WTC11 (cell line): ENCODE results near the gene TLCD1. TPM values are rescaled to one million over a fixed set of nuclear protein-coding genes. Genes with fewer than 3 reads are reported as not detected.

Experiments used
- ATAC-seq: fragments of 200-7000 bp; cut with Tn5 transposase; 2 replicates; pipeline ENCODE4 v1.10.0; 2021; ENCODE audit warnings: mild to moderate bottlenecking, moderate library complexity
- CTCF ChIA-PET: fragments of 300-600 bp; sonication (Branson Sonifier 250); formaldehyde crosslinking; loops from one replicate; lab custom pipeline; 2021; ENCODE audit warnings: antibody characterized with exemption; lab: Charles Lee
- POLR2A ChIA-PET: fragments of 350-600 bp; sonication (Branson Sonifier 250); formaldehyde crosslinking; loops from one replicate; lab custom pipeline; 2021; ENCODE audit warnings: antibody characterized with exemption; lab: Charles Lee
- DNase-seq: peaks from one replicate; pipeline ENCODE4 v3.0.0; 2021; ENCODE audit warnings: low spot score
- H3K27ac Mint-ChIP-seq: 2 replicates; pipeline ENCODE4 v1.8.0; 2021; ENCODE audit warnings: mixed read lengths
- H3K27me3 Mint-ChIP-seq: 2 replicates; pipeline ENCODE4 v1.8.0; 2021; ENCODE audit warnings: low read depth, mild to moderate bottlenecking, moderate library complexity, mixed read lengths
- H3K36me3 Mint-ChIP-seq: 2 replicates; pipeline ENCODE4 v1.8.0; 2021; ENCODE audit warnings: mixed read lengths
- H3K4me1 Mint-ChIP-seq: 2 replicates; pipeline ENCODE4 v1.8.0; 2022; ENCODE audit warnings: mixed read lengths
- H3K4me3 Mint-ChIP-seq: 2 replicates; pipeline ENCODE4 v1.8.0; 2021; ENCODE audit warnings: mild to moderate bottlenecking, moderate library complexity, mixed read lengths
- H3K9me3 Mint-ChIP-seq: 2 replicates; pipeline ENCODE4 v1.8.0; 2021; ENCODE audit warnings: mixed read lengths
- CREM ChIP-seq: sonication (generic); formaldehyde crosslinking; IDR thresholded peaks from 2 replicates; pipeline ENCODE4 v1.8.1; 2022; ENCODE audit warnings: mild to moderate bottlenecking, missing genetic modification reagents, moderate library complexity
- ELF4 ChIP-seq: sonication (generic); formaldehyde crosslinking; IDR thresholded peaks from 2 replicates; pipeline ENCODE4 v1.8.1; 2022; ENCODE audit warnings: low read depth, mild to moderate bottlenecking, moderate library complexity, missing genetic modification reagents
- FOXP4 ChIP-seq: sonication (generic); formaldehyde crosslinking; IDR thresholded peaks from 2 replicates; pipeline ENCODE4 v1.8.0; 2022; ENCODE audit warnings: mild to moderate bottlenecking, missing genetic modification reagents
- NR2C2 ChIP-seq: sonication (generic); formaldehyde crosslinking; IDR thresholded peaks from 2 replicates; pipeline ENCODE4 v1.8.0; 2022; ENCODE audit warnings: mild to moderate bottlenecking, missing genetic modification reagents
- PREB ChIP-seq: sonication (generic); formaldehyde crosslinking; IDR thresholded peaks from 2 replicates; pipeline ENCODE4 v1.8.1; 2022; ENCODE audit warnings: mild to moderate bottlenecking, missing genetic modification reagents, moderate library complexity, borderline replicate concordance
- SOX15 ChIP-seq: fragments of 250-450 bp; sonication (Bioruptor Pico); IDR thresholded peaks from 2 replicates; pipeline ENCODE4 v1.9.0; 2021; ENCODE audit warnings: mild to moderate bottlenecking
- USF2 ChIP-seq: sonication (generic); formaldehyde crosslinking; IDR thresholded peaks from 2 replicates; pipeline ENCODE4 v1.8.1; 2023; ENCODE audit warnings: mild to moderate bottlenecking, missing genetic modification reagents, moderate library complexity
- ZBTB21 ChIP-seq: sonication (generic); formaldehyde crosslinking; IDR thresholded peaks from 2 replicates; pipeline ENCODE4 v1.8.1; 2023; ENCODE audit warnings: mild to moderate bottlenecking, missing genetic modification reagents, borderline replicate concordance
- ZNF121 ChIP-seq: sonication (generic); formaldehyde crosslinking; IDR thresholded peaks from 2 replicates; pipeline ENCODE4 v1.8.0; 2023; ENCODE audit warnings: missing genetic modification reagents
- ZNF671 ChIP-seq: fragments of 250-450 bp; sonication (Bioruptor Pico); IDR thresholded peaks from 2 replicates; pipeline ENCODE4 v1.8.0; 2021; ENCODE audit warnings: mild to moderate bottlenecking
- total RNA-seq: library from RNA; stranded (reverse); gene quantifications from 3 replicates; pipeline ENCODE4 v1.2.3, GENCODE V29; 2021

The TLCD1 gene
- total RNA-seq, 1 experiment from 2014 or later, result 36.0 TPM

- no peaks in the 10 kb centered on the region for H3K27me3 Mint-ChIP-seq
- no peaks in the 10 kb centered on the region for H3K9me3 Mint-ChIP-seq
- no peak for TF ChIP-seq ELF4 (CRISPR knock-in tag)
- 0 out of 2 replicates have a peak, but pooled peaks have one; percentile 19 for TF ChIP-seq FOXP4
- no peak for TF ChIP-seq CREM (CRISPR knock-in tag)
- TF ChIP-seq USF2 (CRISPR knock-in tag), result no peak
- no peak for TF ChIP-seq PREB (CRISPR knock-in tag)
- TF ChIP-seq NR2C2 (CRISPR knock-in tag), result no peak
- TF ChIP-seq ZBTB21 (CRISPR knock-in tag), result 0 out of 2 replicates have a peak, but pooled peaks have one; percentile 7
- H3K4me1 Mint-ChIP-seq, result peaks cover 51% of the 10 kb centered on the region
- peaks cover 47% of the 10 kb centered on the region for H3K36me3 Mint-ChIP-seq
- DNase-seq (no peak), ATAC-seq (peak; percentile 0; the same call in 1 of the 2 replicates)
- ChIA-PET POLR2A (interaction anchor here (1.1 to 13.5 kb wide), 5 partner anchors 14 to 65 kb away, joined by 3 to 310 read pairs (median 11); partner anchors contain the start of genes NEK8, PROCA1, RPL23A and TLCD1), CTCF (interaction anchor here (0.7 to 13.9 kb wide), 6 partner anchors 14 to 135 kb away, joined by 3 to 541 read pairs (median 12); partner anchors contain the start of genes NEK8, PROCA1 and TLCD1)
- peak overlapping the region; percentile 88 for H3K4me3 Mint-ChIP-seq
- H3K27ac Mint-ChIP-seq, result peak overlapping the region; percentile 96
These were observed 21.1 kb upstream of the TLCD1 start for GRCh38 chr17:28747051-28747691.

GRCh38 chr17:28746611-28747050 is 20.6 kb upstream of the TLCD1 start:
- Mint-ChIP-seq H3K27ac (peak overlapping the region; percentile 96), H3K9me3 (no peaks in the 10 kb centered on the region), H3K4me3 (peak overlapping the region; percentile 88), H3K27me3 (no peaks in the 10 kb centered on the region), H3K4me1 (peaks cover 56% of the 10 kb centered on the region), H3K36me3 (peaks cover 45% of the 10 kb centered on the region)
- ATAC-seq (0 out of 2 replicates have a peak, but pooled peaks have one; percentile 0), DNase-seq (peak; percentile 53)
- ChIA-PET POLR2A (interaction anchor here (0.6 to 13.5 kb wide), 6 partner anchors 14 to 81 kb away, joined by 3 to 310 read pairs (median 8); partner anchors contain the start of genes NEK8, PROCA1, RPL23A and TLCD1), CTCF (interaction anchor here (0.7 to 13.9 kb wide), 5 partner anchors 14 to 132 kb away, joined by 5 to 541 read pairs (median 14); partner anchors contain the start of genes NEK8, PROCA1 and TLCD1)
- TF ChIP-seq ZNF121 (CRISPR knock-in tag), result peak; percentile 60
- TF ChIP-seq USF2 (CRISPR knock-in tag), result no peak
- TF ChIP-seq ZBTB21 (CRISPR knock-in tag), result peak; percentile 75; the same call in 1 of the 2 replicates
- no peak for TF ChIP-seq SOX15 (CRISPR knock-in tag)

- ChIA-PET CTCF (interaction anchor here (0.7 to 13.9 kb wide), 6 partner anchors 15 to 204 kb away, joined by 4 to 541 read pairs (median 12); partner anchors contain the start of genes NEK8, PROCA1 and TLCD1), POLR2A (interaction anchor here (0.6 to 13.5 kb wide), 10 partner anchors 11 to 206 kb away, joined by 3 to 310 read pairs (median 6); partner anchors contain the start of genes ERAL1, NEK8, PHF12 and PROCA1)
- Mint-ChIP-seq H3K36me3 (peaks cover 39% of the 10 kb centered on the region), H3K4me3 (peak overlapping the region; percentile 88), H3K27ac (peak overlapping the region; percentile 96), H3K27me3 (no peaks in the 10 kb centered on the region), H3K9me3 (no peaks in the 10 kb centered on the region), H3K4me1 (peaks cover 56% of the 10 kb centered on the region)
- TF ChIP-seq NR2C2 (CRISPR knock-in tag), result no peak
- 0 out of 2 replicates have a peak, but pooled peaks have one; percentile 6 for TF ChIP-seq ZNF671
- ATAC-seq (peak; percentile 1), DNase-seq (peak; percentile 59)
These were observed 19.9 kb upstream of the TLCD1 start for GRCh38 chr17:28745786-28746411.
